HG03432 (cell line): ENCODE results near the gene APOL4.
"Not testable (repeated sequence)": the region's sequence is repeated elsewhere in the genome, so short reads cannot be mapped to it uniquely, and the experiment has no call there.

Experiments used
- ATAC-seq: cut with Tn5 transposase; IDR thresholded peaks from one replicate; pipeline ENCODE4 v1.9.1; 2021; ENCODE audit warnings: mild to moderate bottlenecking, moderate library complexity; ENCODE audit not compliant: unreplicated experiment

APOL4 gene

GRCh38 chr22:36232715-36233401 is 31.2 kb upstream of the APOL4 start:
- ATAC-seq, result no peak

GRCh38 chr22:36231051-36231450 is 29.4 kb upstream of the APOL4 start:
- ATAC-seq, result not testable (repeated sequence)

DNA sequence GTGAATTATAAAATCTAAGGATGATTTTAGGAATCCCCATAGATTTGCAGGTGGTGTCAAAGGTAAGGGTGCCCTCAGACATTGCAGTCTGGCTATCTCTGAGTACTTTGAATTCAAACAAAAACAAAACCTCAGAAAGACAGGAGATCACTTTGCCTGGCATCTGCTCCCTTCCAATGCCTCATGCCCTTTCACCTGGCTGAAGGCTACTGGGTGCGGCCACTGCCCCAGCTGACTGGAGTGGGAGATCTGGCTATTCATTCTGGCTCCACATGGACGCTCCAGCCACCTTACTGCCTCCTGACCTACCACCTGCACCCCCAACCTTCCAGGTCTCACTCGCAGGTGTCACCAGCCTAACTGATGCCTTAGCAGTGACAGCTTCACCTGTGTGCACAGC is 28.0 kb upstream of the APOL4 start:
- not testable (repeated sequence) for ATAC-seq

GRCh38 chr22:36228944-36229343 is 27.3 kb upstream of the APOL4 start:
- ATAC-seq, result no peak

DNA sequence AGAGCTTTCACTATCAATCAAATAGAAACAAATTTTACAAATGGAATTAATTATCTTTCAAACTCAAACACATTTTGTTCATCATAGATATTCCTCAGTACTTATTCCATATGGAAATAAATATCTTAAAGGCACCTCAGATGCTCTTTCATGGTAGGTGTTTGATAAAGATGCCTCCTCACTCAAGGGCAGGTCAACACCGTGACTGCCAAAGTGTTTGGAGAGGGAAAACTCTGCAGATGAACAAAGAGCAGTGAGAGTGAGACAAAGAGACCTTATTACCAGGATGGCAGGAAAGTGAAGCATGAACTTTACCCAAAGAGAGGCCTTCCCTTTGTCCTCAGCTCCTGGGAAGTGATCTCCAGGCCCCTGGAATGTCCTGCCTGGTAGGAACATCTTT is 26.8 kb upstream of the APOL4 start:
- ATAC-seq, result not testable (repeated sequence)

GRCh38 chr22:36227806-36228205 is 26.2 kb upstream of the APOL4 start:
- ATAC-seq, result no peak

DNA sequence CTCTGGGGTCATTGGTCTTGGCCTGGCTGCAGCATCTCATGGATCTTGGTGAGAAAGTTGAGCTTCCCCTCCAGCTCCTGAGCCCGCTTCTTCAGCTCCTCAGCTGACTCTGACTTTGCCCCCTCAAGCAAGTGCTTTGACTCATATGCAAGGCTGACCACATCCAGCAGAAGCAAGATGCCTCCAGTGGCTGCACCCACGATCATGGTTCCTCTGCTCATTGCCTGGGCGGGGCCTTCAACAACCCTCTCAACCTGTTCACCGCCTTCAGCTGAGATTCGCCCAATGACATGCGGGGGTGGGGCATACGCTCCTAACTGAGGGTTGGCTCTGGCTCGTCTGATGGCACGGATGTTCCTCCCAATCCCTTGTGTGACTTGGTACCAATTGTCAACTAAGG is 25.8 kb upstream of the APOL4 start:
- no peak for ATAC-seq

DNA sequence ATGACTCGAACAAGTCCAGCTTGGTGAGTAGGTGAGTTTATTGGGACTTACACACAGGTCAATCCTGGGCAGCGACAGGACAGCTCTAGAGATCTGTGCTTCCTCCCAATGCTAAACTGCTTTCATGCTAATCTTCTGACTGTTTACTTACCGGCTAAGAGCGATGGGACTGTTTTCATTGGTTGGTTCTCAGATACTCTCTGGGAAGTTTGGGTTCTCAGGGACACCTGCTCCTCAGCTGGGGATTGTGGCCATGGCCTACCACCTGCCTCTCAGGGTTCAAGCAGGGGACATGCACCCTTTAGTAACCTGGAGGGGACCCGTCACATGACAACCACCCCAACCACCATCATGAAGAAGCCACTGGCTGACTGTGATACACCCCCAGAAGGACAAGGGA is 24.6 kb upstream of the APOL4 start:
- ATAC-seq, result no peak

GRCh38 chr22:36225333-36225922 is 23.8 kb upstream of the APOL4 start:
- no peak for ATAC-seq

DNA sequence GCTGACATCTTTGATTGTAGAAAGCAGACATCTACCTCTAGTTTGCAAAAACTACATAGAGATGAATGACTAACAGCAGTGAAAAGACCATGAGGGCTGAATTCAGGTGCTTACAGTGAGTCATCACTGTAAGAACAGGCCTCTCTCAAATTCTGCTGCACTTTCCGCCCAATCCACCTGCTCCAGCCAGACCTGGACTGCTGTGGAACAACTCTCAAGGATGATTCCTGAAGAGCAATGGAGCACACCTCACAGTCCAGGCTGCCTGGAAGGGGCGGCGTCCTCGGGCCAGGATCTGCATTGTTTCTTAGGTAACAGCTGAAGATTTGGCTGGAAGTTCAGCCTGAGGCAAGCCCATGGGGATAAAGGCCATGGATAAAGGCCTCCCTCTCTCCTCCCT is 22.6 kb upstream of the APOL4 start:
- no peak for ATAC-seq

DNA sequence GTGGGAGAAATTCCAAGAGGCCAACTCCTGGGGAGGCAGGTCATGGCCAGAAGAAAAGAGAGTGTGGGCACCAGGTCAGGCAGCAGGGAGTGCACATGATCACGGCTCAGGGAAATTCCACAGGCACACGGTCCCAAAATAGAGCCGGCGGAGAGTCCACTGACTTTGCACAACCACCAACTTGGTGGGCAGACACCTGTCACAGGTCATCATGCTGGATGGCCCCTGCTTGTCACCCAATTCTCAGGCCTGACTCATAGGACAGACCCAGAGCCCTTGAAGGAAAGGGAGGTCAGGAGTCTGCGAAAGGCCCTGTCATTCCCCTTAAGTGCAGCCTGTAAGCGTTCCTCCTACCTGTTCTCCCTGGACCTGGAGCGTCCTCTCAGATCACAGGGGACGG is 21.9 kb upstream of the APOL4 start:
- ATAC-seq, result no peak

DNA sequence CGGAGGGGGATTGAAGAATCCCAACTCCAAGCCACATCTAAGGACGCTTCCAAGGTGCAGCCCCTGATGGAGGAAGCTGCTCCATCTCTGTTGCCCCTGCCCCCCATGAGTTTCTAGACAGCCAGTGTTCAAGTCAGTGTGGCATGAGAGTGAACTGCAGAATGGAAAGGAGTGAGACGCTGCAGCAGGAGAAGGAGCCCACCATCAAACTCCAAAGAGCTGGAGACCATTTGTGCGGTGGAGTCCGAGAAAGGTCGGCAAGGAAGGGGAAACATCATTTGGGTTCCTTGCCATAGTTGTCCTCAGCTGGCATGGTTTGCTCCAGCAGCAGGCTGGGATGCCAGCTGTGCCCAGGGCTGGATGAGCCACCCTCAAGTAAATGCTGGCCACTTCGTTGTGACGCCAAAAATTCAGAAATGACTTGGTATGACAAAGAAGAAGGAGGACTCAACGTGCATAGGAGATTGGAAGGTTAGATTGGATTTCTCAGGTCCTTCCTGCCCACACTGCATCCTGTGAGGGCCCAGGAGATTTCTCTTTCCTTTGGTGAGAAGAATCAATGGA is 21.4 kb upstream of the APOL4 start:
- no peak for ATAC-seq

DNA sequence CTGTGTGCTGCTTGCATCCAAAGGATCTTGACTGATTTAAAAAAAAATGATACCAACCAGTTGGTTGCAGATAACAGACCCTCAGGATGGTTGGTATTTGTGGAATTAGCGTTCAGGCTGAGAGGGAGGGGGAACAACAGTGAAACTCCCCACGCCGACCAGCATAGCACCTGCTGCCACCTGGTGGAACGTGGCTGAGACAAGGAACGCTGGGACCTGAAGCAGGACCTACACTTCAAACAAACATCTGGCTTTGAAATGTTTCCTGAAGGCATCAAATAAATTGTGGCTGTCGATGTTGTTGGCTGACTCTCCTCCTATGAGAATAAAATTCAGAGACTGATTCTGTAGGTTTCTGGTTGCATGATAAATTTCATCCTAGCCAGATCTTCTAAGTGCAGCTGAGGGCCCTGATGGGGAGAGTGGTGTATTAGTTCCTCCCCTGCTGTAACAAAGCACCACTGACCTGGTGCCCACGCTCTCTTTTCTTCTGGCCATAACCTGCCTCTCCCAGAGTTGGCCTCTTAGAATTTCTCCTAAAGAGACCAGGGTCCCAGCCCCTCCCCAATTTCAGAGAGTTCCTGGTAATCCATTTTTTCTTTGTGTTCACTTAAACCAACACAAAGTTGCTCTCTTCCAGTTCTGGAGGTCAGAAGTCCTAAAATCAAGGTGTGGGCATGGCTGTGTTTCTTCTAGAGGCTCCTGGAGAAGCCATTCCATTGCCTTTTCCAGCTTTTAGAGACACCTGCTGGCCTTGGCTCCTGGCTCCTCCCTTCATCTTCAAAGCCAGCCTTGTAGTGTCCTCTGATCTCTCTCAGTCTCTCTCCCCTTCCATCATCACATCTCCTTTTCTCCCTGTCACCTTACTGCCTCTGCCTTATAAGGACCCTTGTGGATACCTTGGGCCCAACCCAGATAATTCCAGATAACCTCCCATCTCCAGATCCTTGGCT is 20.5 kb upstream of the APOL4 start:
- no peak for ATAC-seq

- ATAC-seq, result no peak
Observed at GRCh38 chr22:36220451-36220921, 18.9 kb upstream of the APOL4 start.

GRCh38 chr22:36218648-36219193 is 17.1 kb upstream of the APOL4 start:
- ATAC-seq, result no peak

GRCh38 chr22:36215981-36216380 is 14.4 kb upstream of the APOL4 start:
- no peak for ATAC-seq

DNA sequence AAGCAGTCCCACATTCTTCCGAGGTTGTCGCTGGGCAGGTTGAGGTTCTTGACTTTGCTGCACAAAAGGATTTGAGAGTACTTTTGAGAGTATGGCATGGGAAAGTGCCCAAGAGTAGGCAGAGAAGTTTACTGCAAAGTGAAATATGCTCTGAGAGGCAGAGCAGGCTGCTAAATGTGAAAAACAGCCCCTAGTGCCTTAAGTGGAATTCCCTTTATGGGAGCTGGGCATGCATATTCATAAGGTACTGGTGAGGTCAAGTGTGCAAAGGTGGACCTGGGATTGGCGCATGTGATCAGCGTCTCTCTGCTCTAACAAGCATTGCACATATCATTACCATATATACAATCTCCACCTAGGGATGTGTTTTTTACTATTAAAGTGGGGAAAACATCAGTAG is 12.0 kb upstream of the APOL4 start:
- no peak for ATAC-seq

DNA sequence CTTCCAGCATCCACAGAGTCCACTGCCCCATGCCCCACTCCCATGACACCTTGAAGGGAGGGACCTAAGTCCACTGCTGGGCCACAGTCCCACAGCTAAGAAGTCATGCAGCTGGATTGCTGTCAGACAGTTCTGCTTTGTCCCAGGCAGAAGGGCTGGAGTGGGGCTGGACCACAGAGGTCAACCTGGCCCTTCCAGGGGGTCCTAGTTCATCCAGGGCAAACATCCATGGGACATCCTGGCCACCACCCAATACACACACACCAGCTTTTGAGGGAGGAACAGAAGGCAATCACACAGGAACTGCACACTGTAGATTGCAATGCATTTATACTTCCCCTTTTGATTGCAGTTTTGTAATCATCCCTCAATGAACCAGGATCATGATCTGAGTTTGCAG is 11.3 kb upstream of the APOL4 start:
- no peak for ATAC-seq

- no peak for ATAC-seq
Observed at GRCh38 chr22:36211237-36211861, 9.7 kb upstream of the APOL4 start.

- no peak for ATAC-seq
Observed at GRCh38 chr22:36210224-36210623, 8.6 kb upstream of the APOL4 start.

DNA sequence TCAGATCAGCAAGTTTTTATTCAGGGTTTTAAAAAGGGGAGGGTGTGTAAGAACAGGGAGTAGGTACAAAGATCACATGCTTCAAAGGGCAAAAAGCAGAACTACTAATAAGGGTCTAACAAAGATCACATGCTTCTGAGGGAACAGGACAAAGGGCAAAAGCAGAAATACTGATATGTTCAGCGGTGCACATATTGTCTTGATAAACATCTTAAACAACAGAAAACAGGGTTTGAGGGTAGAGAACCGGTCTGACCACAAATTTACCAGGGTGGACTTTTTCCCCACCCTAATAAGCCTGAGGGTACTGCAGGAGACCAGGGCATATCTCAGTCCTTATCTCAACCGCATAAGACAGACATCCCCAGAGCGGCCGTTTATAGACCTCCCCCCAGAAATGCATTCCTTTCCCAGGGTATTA is 7.9 kb upstream of the APOL4 start:
- not testable (repeated sequence) for ATAC-seq
